Measurements from ENCODE around the gene DIS3L2. TPM values are rescaled to one million over a fixed set of nuclear protein-coding genes. Genes with fewer than 3 reads are reported as not detected.

Gene DIS3L2
- total RNA-seq, 6 donors from 2014 or later, result 31.2 to 98.5 (median 50.3) TPM

GRCh38 chr2:231937057-231937456 is 24.5 kb upstream of the DIS3L2 start:
- 96% methylated on average over 7 of the region's 7 CpGs for WGBS, 2 donors
- Histone ChIP-seq H3K27ac (no peak overlapping the region), H3K27me3 (no peaks in the 10 kb centered on the region), H3K4me1 (no peaks in the 10 kb centered on the region), H3K4me3 (no peak overlapping the region), H3K9me3 (no peaks in the 10 kb centered on the region), H3K36me3 (no peaks in the 10 kb centered on the region)
- DNase-seq (no peak), ATAC-seq (ENCODE audit: low FRiP score in 2 of 2) (no peak)
- TF ChIP-seq EP300 (IDR thresholded peaks at IDR 0.05), result no peak
- TF ChIP-seq POLR2A (IDR thresholded peaks at IDR 0.05), result no peak
- TF ChIP-seq CTCF (IDR thresholded peaks at IDR 0.05), result no peak
- no peak for TF ChIP-seq POLR2AphosphoS5 (IDR thresholded peaks at IDR 0.05)

- DNase-seq (no peak), ATAC-seq (ENCODE audit: low FRiP score in 2 of 2) (no peak)
- Histone ChIP-seq H3K36me3 (no peaks in the 10 kb centered on the region), H3K9me3 (no peaks in the 10 kb centered on the region), H3K4me3 (no peak overlapping the region), H3K27me3 (no peaks in the 10 kb centered on the region), H3K27ac (no peak overlapping the region), H3K4me1 (no peaks in the 10 kb centered on the region)
- TF ChIP-seq POLR2AphosphoS5 (IDR thresholded peaks at IDR 0.05) (no peak), POLR2A (IDR thresholded peaks at IDR 0.05) (no peak), CTCF (IDR thresholded peaks at IDR 0.05) (no peak), EP300 (IDR thresholded peaks at IDR 0.05) (no peak)
- 95 to 100% methylated on average over 4 of the region's 4 CpGs for WGBS, 2 donors
Measured at GRCh38 chr2:231939022-231939421, 22.5 kb upstream of the DIS3L2 start.

- Histone ChIP-seq H3K27ac (no peak overlapping the region), H3K4me3 (no peak overlapping the region), H3K36me3 (no peaks in the 10 kb centered on the region), H3K4me1 (no peaks in the 10 kb centered on the region), H3K27me3 (no peaks in the 10 kb centered on the region), H3K9me3 (no peaks in the 10 kb centered on the region)
- TF ChIP-seq CTCF (IDR thresholded peaks at IDR 0.05), result no peak
- TF ChIP-seq EP300 (IDR thresholded peaks at IDR 0.05), result no peak
- TF ChIP-seq POLR2A (IDR thresholded peaks at IDR 0.05), result no peak
- TF ChIP-seq POLR2AphosphoS5 (IDR thresholded peaks at IDR 0.05), result no peak
- WGBS, 2 donors, result 44 to 69% methylated on average over 3 of the region's 3 CpGs
- ATAC-seq (ENCODE audit: low FRiP score in 2 of 2) (no peak), DNase-seq (no peak)
Measured at GRCh38 chr2:231940795-231941194, 20.7 kb upstream of the DIS3L2 start.

- no peak for TF ChIP-seq POLR2A (IDR thresholded peaks at IDR 0.05)
- no peak for TF ChIP-seq EP300 (IDR thresholded peaks at IDR 0.05)
- TF ChIP-seq POLR2AphosphoS5 (IDR thresholded peaks at IDR 0.05), result no peak
- TF ChIP-seq CTCF (IDR thresholded peaks at IDR 0.05), result no peak
- Histone ChIP-seq H3K27ac (no peak overlapping the region), H3K27me3 (no peaks in the 10 kb centered on the region), H3K4me3 (no peak overlapping the region), H3K9me3 (no peaks in the 10 kb centered on the region), H3K36me3 (no peaks in the 10 kb centered on the region), H3K4me1 (no peaks in the 10 kb centered on the region)
- ATAC-seq (ENCODE audit: low FRiP score in 2 of 2), result no peak
- no peak for DNase-seq
- WGBS, 2 donors, result 87 to 92% methylated on average over 4 to 12 of the region's 12 CpGs
Measured at GRCh38 chr2:231941673-231942072, 19.8 kb upstream of the DIS3L2 start.

GRCh38 chr2:231942180-231942579 is 19.3 kb upstream of the DIS3L2 start:
- H3K4me1 ChIP-seq, result no peaks in the 10 kb centered on the region
- no peak overlapping the region for H3K4me3 ChIP-seq
- no peak for TF ChIP-seq POLR2AphosphoS5 (IDR thresholded peaks at IDR 0.05)
- no peak for TF ChIP-seq CTCF (IDR thresholded peaks at IDR 0.05)
- no peak for TF ChIP-seq POLR2A (IDR thresholded peaks at IDR 0.05)
- TF ChIP-seq EP300 (IDR thresholded peaks at IDR 0.05), result no peak
- no peaks in the 10 kb centered on the region for H3K36me3 ChIP-seq
- DNase-seq, result no peak
- ATAC-seq (ENCODE audit: low FRiP score in 2 of 2), result no peak
- WGBS, 2 donors, result 88 to 90% methylated on average over 6 of the region's 6 CpGs
- H3K27me3 ChIP-seq, result no peaks in the 10 kb centered on the region
- no peaks in the 10 kb centered on the region for H3K9me3 ChIP-seq
- H3K27ac ChIP-seq, result no peak overlapping the region
